GM13976 (cell line): ENCODE measurements around the gene DHRS1.

Source experiments
- DNase-seq: peaks from one replicate; pipeline ENCODE4 v3.0.0; 2012; ENCODE audit warnings: low spot score
- in situ Hi-C: fragments of 300-500 bp; cut with MboI; formaldehyde crosslinking; loops from one replicate; pipeline ENCODE4 v1.12.0; 2022; ENCODE audit warnings: low sequenced_read_pairs, mixed read lengths, inconsistent platforms; ENCODE audit not compliant: unreplicated experiment
- TF ChIP-seq, protein P1 (sequence below): IDR thresholded peaks from 2 replicates; pipeline ENCODE4 v1.5.1; 2012; ENCODE audit warnings: borderline replicate concordance, mild to moderate bottlenecking; ENCODE audit not compliant: insufficient read depth; ENCODE audit errors: extremely low read depth, missing control alignments, control extremely low read depth

The DHRS1 gene

GRCh38 chr14:24266344-24267244 lies 33.0 kb downstream of the DHRS1 start:
- in situ Hi-C loops: no loop called here
- DNase-seq: no peak
- TF ChIP-seq, protein P1, sequence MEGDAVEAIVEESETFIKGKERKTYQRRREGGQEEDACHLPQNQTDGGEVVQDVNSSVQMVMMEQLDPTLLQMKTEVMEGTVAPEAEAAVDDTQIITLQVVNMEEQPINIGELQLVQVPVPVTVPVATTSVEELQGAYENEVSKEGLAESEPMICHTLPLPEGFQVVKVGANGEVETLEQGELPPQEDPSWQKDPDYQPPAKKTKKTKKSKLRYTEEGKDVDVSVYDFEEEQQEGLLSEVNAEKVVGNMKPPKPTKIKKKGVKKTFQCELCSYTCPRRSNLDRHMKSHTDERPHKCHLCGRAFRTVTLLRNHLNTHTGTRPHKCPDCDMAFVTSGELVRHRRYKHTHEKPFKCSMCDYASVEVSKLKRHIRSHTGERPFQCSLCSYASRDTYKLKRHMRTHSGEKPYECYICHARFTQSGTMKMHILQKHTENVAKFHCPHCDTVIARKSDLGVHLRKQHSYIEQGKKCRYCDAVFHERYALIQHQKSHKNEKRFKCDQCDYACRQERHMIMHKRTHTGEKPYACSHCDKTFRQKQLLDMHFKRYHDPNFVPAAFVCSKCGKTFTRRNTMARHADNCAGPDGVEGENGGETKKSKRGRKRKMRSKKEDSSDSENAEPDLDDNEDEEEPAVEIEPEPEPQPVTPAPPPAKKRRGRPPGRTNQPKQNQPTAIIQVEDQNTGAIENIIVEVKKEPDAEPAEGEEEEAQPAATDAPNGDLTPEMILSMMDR: no peak

DNA sequence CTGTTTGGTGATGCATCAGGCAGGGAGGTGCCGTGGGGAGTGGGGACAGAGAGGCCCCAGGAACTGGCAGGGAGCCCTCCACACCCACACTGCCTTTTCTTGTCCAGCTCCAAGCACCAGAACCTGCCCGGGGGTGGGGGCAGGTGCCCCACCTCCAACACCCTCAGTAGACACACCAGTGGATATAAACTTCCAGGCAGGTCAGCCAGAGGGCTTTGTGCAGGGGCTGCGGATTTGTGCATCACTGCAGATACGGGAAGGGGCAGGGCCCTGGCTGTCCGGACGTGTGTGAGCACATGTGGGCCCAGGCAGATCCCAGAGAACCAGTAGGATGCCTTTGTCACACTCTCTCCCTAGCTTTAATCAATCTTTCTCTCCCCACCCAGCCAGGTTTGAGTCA lies 35.3 kb downstream of the DHRS1 start:
- TF ChIP-seq, protein P1: no peak
- in situ Hi-C loops: no loop called here
- DNase-seq: no peak

GRCh38 chr14:24263848-24264247 lies 35.7 kb downstream of the DHRS1 start:
- in situ Hi-C loops: no loop called here

DNA sequence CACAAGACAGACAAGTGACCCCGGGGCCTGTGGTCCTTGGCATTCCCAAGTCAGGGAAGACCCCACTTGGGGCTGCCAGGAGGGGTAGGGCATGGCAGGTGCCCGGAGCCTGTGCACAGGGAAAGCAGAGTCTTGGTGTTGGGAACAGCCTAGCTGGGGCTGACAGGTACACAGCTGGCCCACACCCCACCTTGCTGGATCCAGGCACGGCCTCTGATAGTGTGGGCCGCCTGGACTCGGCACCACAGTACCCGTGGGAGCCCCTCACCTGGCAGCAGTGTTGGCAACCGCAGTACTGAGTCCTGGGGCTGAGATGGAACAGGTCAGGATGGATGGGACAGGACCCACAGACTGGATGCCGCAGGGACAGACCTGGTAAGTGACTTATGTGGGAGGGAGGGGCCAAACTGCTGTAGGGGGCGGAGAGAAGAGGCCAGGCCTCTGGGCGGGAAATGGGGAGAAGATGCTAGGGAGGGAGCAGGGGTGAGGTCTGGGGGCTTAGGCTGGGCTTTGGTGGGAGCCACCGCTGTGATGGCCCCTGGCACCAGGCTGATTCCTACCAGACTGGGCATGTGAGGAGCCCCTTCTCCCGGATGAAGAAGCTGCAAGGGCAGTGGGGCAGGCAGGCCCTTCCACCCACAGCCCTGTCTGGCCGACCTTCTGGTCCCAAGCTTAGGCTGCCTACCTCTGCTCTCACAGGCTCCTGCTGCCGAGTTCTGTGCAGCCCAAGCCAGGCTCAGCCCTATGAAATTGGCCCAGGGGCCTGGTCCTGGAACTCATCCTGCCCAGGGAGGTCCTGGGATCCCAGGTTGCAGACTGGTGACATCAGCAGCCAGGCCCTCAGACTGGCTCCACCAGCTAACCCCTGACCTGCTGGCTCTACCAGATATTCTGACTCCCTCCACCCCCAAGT lies 36.5 kb downstream of the DHRS1 start, which contains the start of gene TGM1:
Gene TGM1 (minus strand): TSS at position 357 of the 913 bp plus-strand sequence. CDS start 825 bp downstream, outside the sequence.
- TF ChIP-seq, protein P1: no peak
- no peak for DNase-seq

More at GRCh38 chr14:24263848-24264247, 35.7 kb downstream of the DHRS1 start:
- TF ChIP-seq, protein P1: no peak
- no peak for DNase-seq

GRCh38 chr14:24261969-24262327 lies 37.6 kb downstream of the DHRS1 start:
- in situ Hi-C loops: no loop called here
- no peak for DNase-seq
- TF ChIP-seq, protein P1: no peak

More for the DNA sequence above, 36.5 kb downstream of the DHRS1 start, which contains the start of gene TGM1:
- in situ Hi-C loops: no loop called here

GRCh38 chr14:24261256-24261968 lies 38.2 kb downstream of the DHRS1 start:
- no peak for DNase-seq
- in situ Hi-C loops: no loop called here
- TF ChIP-seq, protein P1: no peak
